ENCODE measurements around the gene FILIP1L. TPM values are rescaled to one million over a fixed set of nuclear protein-coding genes. Genes with fewer than 3 reads are reported as not detected.

FILIP1L gene
- total RNA-seq, 4 donors from 2014 or later, result 31.3 to 64.0 (median 46.5) TPM

DNA sequence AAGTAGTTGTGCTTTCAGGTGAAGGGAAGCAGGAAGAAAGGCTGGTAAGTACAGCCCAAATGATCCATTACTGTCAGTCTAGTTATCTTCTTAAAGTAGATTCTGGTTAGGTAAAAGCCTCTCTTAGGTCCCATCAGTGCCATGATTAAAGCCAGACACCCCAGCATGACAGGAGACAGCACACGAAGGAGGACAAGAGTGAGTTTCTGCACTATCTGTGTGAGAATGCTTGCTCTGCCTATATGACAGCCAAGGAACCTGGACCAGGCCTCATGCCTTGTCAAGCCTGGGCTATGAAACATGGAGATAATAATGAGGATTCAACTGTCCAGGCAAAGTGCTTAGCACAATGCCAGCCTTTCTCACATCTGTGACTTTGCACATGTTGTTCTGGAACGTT is 13.5 kb upstream of the FILIP1L start:
- DNase-seq (ENCODE audit: low spot score) (no peak), ATAC-seq (ENCODE audit: low FRiP score) (no peak)
- TF ChIP-seq, protein P1, sequence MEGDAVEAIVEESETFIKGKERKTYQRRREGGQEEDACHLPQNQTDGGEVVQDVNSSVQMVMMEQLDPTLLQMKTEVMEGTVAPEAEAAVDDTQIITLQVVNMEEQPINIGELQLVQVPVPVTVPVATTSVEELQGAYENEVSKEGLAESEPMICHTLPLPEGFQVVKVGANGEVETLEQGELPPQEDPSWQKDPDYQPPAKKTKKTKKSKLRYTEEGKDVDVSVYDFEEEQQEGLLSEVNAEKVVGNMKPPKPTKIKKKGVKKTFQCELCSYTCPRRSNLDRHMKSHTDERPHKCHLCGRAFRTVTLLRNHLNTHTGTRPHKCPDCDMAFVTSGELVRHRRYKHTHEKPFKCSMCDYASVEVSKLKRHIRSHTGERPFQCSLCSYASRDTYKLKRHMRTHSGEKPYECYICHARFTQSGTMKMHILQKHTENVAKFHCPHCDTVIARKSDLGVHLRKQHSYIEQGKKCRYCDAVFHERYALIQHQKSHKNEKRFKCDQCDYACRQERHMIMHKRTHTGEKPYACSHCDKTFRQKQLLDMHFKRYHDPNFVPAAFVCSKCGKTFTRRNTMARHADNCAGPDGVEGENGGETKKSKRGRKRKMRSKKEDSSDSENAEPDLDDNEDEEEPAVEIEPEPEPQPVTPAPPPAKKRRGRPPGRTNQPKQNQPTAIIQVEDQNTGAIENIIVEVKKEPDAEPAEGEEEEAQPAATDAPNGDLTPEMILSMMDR (IDR thresholded peaks at IDR 0.05), result no peak

DNA sequence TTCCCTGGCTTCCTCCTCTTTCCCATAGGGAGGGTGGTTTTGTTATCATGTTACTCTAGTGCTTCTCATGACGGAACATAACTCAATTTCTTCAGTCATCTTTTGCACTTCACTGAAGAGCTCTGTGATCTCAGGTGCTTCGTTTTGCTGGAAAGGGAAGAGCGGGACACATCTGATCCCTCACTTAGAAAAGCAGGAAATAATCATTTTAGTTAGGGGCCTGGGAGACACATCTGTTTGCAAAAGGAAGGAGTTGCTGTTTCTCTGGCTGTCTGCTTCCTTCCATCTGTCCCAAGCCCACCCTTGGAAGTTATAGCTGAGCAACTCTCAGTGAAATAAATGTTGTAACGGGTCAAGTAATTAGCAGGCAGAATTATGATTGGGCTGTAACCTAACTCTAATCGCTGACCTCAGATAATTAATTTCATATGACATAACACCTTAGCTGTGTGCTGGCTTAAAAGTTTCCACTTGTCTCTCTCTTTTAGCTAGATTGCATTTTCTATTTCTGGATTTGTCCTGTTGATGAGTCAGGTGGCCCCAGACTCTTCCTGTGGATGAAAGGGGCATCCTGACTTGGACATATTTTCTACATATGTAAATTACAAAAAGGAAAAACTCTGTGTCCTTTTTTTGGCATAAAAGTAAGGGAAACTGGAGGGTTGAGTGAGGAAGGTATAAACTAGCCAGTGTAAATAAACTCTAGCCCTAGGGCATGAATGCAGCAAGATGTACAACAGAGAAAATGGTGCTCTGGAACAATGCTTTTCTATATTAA is 11.0 kb upstream of the FILIP1L start:
- DNase-seq (ENCODE audit: low spot score) (no peak), ATAC-seq (ENCODE audit: low FRiP score) (no peak)
- TF ChIP-seq, protein P1 (IDR thresholded peaks at IDR 0.05), result no peak

DNA sequence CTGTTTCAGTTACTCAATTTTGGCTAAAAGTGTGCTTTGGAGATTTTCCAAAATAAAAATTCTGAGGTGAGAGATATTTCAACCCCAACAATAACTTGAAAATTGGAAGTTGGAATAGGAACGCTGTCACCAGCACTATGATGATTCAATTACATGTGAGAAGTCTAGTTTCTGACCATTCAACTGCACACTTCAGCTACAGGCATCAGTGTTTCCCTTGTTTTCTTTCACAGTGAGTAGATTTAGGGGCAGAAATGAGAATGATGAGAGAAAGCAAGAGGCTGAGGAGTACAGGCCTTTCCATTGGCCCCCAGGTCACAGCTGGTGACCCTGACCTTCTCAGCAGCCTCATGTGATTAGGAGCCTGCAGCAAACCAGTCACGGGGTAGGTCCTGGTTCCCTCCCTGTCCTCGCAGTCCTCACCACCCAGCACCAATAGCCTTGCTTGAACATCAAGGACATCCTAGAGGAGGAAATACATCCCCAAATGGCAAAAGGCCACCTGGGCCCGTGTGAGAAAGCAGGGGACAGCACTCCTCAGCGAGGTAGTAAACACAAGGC is 10.0 kb upstream of the FILIP1L start:
- no peak for ATAC-seq (ENCODE audit: low FRiP score)
- TF ChIP-seq, protein P1 (IDR thresholded peaks at IDR 0.05), result no peak
- no peak for DNase-seq (ENCODE audit: low spot score)

DNA sequence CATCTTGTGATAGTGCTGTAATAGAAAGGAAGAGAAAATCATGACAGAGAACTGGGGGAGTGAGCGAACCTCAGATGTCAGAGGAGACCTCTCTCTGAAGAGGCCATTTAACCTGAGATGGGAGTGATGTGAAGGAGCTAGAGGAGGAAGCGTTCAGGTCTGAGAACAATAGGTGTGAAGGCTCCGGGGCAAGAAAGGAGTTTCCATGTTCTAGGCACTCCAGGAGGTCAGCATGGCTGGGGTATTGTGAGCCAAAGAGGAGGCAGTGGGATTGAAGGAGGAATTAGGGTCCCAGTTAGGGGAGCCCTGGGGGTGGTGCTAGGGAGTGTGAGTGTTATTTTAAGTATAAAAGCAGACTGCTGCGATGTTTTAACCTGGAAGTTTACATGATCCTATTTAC is 8.8 kb upstream of the FILIP1L start:
- DNase-seq (ENCODE audit: low spot score), result no peak
- no peak for ATAC-seq (ENCODE audit: low FRiP score)
- TF ChIP-seq, protein P1 (IDR thresholded peaks at IDR 0.05), result no peak

DNA sequence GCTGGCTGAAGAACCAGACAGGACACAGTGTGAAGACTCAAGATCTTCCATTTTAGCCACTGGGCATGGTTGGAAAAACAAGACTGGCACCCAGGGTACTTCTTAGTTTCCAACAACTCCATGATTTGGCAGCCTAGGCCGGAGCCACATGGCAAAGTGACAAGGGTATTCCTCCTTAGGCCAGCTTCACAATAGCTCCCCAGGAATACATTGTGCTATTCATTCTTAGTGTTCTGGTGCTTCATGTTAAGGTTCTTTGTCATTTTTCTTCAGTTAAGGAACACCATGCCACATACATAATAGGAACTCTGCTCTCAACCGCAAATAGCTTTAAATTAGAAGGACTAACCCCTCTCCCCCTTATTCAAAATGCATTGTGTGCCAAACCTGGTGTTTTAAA is 8.0 kb upstream of the FILIP1L start:
- no peak for ATAC-seq (ENCODE audit: low FRiP score)
- no peak for DNase-seq (ENCODE audit: low spot score)
- TF ChIP-seq, protein P1 (IDR thresholded peaks at IDR 0.05), result no peak

DNA sequence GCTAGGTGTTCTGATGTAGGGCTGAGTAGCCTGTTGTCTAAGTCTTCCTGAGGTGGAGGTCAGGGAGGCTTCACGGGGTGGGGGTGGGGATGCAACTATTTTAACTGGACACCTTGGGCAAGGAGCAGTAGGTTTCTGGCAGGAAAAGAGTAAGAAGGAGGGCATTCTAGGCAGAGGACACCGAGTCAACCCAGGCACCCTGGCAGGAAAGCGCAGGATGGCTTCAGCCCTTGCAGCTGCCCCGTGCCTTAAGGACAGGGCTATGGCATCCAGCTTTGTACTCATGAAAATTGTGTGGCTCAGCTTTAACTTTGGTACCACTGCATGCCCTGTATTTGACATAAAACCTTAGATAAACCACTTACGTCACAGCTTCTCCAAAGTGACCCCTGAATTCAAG is 6.4 kb upstream of the FILIP1L start:
- DNase-seq (ENCODE audit: low spot score), result no peak
- TF ChIP-seq, protein P1 (IDR thresholded peaks at IDR 0.05), result no peak
- no peak for ATAC-seq (ENCODE audit: low FRiP score)

DNA sequence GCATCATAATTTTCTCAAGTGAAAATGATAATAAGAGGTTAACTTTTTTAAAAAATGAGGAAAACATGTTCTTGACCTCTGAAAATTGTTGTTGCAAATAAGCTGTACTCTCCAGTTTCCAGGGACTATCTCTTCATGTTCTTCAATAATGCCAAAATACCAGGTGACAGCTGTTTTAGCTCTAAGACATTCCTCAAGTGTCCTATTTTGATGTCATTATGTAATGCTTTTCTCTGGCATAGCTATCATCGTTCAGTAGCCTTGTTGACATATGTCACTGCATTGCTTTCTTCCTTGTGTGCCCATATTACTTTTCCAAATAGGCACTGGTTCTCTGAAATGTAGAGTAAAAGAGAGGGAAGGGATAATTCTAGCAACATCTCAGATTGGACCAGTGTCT is 5.7 kb upstream of the FILIP1L start:
- ATAC-seq (ENCODE audit: low FRiP score), result no peak
- TF ChIP-seq, protein P1 (IDR thresholded peaks at IDR 0.05), result no peak
- no peak for DNase-seq (ENCODE audit: low spot score)

All from omental fat pad (tissue), 4 donors.